GM21576 (cell line): ENCODE measurements around the gene PNCK.
"Not testable (repeated sequence)": the region's sequence is repeated elsewhere in the genome, so short reads cannot be mapped to it uniquely, and the experiment has no call there.

Experiments
- ATAC-seq: cut with Tn5 transposase; IDR thresholded peaks from one replicate; pipeline ENCODE4 v1.9.1; 2021; ENCODE audit warnings: mild to moderate bottlenecking, moderate library complexity; ENCODE audit not compliant: unreplicated experiment

The PNCK gene

GRCh38 chrX:153699210-153699783, 25.7 kb upstream of the PNCK start:
- not testable (repeated sequence) for ATAC-seq

DNA sequence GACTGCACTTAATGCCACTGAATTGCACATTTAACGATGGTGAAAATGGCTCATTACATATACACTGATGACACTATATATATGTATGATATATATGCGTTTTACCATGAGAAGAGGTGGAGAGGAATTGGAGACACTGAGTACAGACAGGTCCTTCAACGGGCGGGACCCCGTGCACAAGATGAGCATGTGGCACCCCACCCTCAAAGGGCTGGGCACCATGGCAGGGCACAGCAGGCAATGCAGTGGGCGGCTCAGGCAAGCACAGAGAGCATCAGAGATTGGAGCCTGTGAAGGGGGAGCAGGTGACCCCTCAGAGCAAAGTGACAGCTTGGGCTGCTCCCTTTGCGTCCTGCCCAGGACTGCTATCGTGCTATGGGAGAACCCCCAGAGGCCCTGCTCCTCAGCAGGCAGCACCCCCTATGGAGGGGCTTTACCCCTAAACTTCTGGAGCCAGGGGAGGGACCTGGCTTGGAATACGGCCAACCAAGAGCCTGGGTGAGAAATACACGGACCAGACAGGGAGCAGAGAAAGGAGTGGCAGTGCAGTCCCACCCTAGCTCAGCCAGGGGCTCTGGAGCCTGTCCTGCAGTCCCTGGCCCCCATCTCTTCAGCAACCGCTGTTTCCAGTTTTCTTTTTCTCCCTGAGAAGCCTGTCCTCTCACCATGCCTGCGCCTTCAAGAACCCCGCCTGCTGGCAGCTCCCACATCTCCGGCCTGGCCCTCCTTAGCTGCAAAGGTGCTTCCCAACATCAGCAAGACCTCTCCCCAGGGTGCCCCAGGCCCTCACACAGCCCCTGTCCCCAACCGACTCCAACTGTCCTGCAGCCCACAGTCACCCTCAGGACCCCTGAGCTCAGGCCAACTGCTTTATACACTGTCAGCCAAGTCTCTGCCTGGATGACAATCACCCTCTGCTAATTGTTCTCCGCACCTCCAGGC, 24.6 kb upstream of the PNCK start:
- no peak for ATAC-seq

- not testable (repeated sequence) for ATAC-seq
These were observed 23.5 kb upstream of the PNCK start for GRCh38 chrX:153696986-153697722.

DNA sequence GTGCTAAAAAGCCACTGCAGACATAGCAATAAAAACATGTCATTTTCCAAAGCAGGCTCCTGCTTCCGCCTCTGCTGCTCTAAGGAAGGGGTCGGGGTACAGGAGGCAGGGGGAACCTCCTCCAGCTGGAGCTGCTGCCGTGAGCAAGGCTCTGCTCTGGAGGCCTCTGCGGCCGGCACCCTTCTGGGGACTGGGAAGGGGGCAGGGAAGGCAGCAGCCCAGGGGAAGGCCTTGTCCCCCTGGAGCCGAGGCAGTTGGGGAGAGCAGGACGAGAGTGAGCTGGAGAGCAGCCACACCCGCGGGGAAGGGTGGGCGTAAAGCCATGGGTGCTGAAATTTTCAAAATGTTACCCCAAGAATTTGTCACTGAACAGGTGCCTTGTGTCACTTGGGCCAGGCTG, 22.9 kb upstream of the PNCK start:
- not testable (repeated sequence) for ATAC-seq

DNA sequence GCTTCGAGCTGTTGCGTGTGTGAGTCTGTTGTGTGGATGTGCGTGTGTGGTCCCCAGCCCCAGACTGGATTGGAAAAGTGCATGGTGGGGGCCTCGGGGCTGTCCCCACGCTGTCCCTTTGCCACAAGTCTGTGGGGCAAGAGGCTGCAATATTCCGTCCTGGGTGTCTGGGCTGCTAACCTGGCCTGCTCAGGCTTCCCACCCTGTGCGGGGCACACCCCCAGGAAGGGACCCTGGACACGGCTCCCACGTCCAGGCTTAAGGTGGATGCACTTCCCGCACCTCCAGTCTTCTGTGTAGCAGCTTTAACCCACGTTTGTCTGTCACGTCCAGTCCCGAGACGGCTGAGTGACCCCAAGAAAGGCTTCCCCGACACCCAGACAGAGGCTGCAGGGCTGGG, 22.5 kb upstream of the PNCK start:
- ATAC-seq = no peak

DNA sequence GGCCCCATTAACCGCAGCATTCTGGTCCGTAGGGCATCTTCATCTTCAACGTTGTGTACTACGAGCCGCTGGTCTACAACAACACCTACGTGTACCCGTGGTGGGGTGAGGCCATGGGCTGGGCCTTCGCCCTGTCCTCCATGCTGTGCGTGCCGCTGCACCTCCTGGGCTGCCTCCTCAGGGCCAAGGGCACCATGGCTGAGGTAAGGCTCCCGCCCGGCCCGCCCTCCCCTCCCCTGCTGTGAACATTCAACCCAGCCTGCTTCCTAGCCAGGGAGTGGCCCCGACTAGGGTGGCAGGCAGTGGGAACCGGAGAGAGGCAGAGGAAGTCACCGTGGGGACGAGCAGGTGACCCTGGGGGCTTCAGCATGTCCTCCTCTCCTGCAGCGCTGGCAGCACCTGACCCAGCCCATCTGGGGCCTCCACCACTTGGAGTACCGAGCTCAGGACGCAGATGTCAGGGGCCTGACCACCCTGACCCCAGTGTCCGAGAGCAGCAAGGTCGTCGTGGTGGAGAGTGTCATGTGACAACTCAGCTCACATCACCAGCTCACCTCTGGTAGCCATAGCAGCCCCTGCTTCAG, 21.2 kb upstream of the PNCK start:
- no peak for ATAC-seq

DNA sequence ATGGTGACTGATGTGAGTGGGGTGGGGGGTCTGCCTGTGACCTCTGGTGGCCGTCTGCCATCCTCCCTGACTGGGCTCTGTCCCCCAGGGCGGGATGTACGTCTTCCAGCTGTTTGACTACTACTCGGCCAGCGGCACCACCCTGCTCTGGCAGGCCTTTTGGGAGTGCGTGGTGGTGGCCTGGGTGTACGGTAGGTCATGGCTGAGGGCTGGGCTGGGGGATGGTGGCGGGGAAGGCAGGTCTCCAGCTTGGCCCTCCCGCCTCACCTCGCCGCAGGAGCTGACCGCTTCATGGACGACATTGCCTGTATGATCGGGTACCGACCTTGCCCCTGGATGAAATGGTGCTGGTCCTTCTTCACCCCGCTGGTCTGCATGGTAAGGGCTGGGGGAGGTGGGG, 20.6 kb upstream of the PNCK start:
- not testable (repeated sequence) for ATAC-seq

DNA sequence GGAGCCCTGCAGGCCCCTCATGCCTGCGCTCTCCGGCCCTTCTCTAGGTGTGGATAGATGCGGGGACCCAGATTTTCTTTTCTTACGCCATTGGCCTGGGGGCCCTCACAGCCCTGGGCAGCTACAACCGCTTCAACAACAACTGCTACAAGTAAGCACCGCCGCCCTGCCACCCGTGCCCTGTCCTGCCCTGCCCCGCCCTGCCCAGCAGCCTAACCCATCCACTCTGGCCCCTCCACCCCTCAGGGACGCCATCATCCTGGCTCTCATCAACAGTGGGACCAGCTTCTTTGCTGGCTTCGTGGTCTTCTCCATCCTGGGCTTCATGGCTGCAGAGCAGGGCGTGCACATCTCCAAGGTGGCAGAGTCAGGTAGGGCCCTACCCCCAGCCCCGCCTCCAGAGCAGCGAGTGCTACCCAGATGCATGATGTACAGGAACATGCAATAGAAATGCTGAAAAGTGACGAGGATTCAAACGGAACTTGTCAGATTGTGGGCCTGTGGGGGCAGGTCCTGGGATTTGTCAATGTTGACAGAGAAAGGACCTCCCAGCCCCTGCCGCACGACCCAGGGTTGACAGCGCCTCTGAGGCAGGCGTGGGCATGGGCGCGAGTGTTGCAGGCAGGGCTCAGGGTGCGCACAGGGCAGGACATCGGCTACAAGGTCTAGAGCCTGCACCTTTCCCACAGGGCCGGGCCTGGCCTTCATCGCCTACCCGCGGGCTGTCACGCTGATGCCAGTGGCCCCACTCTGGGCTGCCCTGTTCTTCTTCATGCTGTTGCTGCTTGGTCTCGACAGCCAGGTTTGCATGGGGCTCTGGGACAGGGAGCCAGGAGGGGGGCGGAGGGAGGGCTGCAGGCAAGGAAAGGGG, 19.8 kb upstream of the PNCK start:
- no peak for ATAC-seq

DNA sequence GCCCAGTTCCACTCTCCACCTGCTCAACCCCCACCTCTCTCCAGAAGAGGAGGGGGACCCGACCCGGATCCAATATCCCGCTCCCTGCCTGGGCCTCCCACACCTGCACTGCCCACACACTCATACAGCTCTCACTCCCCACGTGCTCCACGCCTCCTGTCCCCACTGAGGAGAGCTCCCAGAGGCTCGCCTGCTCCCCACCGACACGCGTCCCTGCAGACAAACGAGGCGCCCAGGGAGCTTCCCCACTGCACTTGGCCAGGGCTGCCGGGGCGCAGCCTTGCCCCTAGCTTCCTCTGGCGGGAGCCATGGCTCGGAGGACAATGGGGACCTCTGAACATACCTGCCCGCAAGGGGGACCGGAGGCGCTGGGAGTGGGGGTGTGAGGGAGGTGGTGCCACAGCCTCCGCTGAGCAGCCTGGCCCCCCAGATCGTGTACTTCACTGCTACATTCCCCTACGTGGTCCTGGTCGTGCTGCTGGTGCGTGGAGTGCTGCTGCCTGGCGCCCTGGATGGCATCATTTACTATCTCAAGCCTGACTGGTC, 19.1 kb upstream of the PNCK start:
- ATAC-seq = no peak

DNA sequence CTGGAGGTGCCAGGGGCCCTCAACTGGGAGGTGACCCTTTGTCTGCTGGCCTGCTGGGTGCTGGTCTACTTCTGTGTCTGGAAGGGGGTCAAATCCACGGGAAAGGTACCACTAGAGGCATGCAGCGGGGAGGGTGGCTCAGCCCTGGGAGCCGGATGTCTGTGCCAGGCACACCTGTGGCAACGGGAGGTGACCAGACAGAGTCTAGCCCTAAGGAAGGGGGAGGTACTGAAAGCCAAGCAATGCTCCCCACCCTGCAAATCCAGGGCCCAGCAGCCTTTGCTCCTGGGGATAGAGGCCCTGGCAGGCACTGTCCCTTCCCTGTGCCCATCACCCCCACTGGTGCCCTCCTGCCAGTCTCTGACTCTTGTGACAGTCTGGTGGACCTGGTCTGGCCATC, 18.4 kb upstream of the PNCK start:
- no peak for ATAC-seq

- ATAC-seq = not testable (repeated sequence)
These were observed 17.6 kb upstream of the PNCK start for GRCh38 chrX:153691032-153691827.

GRCh38 chrX:153690466-153690865, 16.9 kb upstream of the PNCK start:
- ATAC-seq = no peak

GRCh38 chrX:153689654-153690465, 16.2 kb upstream of the PNCK start:
- ATAC-seq = no peak

DNA sequence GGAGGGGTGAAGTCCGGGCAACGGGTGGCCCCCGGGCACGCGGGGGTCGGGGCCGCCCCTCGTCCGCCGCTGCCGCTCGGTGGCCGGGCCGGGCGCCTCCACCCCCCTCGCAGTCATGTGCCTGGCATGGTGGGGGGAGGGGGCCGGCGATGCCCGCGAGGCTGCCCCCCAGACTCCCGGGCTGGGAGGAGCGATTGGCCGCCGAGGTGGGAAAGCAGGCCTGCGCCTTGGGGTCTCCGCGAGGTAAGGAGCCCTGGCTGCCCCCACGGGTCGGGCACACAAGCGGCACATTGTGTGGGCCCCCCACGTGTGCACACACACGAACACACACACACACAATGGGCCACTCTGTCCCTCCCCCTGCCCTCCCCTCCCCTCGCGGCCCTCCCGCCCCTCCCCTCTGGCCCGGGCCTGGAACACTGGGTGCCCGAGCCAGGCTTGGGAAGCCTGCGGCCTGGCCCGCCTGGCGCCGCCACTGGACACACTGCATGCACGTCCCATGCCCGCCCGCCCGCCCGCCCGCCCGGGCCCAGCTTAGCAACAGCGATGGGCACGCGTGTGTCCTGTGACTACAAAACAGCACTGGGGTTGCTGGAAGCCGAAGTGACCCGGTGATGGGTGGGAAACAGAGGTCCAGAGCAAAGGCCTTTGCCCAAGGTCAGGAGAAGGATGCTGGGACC, 15.4 kb upstream of the PNCK start:
- no peak for ATAC-seq

DNA sequence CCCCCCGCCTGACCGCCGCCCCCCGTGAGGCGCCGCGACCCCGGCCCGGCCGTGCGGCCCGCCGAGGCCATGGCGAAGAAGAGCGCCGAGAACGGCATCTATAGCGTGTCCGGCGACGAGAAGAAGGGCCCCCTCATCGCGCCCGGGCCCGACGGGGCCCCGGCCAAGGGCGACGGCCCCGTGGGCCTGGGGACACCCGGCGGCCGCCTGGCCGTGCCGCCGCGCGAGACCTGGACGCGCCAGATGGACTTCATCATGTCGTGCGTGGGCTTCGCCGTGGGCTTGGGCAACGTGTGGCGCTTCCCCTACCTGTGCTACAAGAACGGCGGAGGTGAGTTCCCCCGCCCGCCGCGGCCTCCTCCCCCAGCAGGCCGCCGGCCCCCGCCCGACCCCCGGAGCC, 14.9 kb upstream of the PNCK start:
- ATAC-seq = no peak

GRCh38 chrX:153688071-153688470, 14.5 kb upstream of the PNCK start:
- no peak for ATAC-seq

DNA sequence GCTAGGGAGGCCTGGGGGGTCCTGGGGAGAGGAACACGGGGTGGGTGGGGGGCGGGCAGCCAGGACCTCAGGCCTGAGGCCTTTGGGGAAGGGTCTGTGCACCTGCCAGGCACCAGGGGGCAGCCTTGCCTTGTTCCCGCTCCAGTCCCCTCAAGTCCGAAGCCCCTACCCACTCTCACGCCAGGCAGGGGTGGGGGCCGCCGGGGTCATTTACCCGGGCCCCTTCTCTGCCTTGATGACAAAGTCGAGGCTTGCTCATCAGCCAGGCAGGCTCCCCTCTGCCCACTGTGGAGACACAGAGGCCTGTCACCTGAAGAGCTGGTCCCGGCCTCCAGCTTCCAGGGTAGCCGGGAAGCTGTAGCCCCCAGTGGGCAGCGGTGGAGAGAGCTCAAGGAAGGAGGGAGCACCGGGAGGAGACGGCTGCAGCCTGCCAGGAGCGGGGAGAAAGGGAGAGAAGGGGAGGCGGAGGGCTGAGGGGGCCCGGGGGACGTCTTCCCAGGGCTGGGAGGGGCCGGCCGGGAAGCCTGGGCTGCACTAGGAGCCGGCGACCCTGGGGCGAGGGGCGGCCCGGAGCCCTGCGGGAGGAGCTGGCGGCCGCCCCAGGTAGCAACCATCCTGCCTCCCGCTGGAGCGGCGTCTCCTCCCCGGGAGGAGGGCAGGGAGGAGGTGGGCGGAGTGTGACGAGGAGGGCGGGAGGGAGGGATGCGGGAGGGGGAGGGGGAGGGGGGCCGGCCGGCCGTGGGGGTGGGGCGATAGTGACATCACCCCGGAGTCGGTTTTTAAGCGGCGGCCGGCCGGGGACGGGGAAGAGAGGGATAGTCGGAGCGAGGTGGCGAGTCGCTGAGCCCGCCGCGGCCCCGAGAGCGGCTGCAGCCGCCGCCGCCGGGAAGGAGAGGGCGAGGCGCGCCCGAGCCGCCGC, 13.8 kb upstream of the PNCK start, which contains the start of gene SLC6A8:
SLC6A8 (plus strand) TSS at position 806 of the 919 bp plus-strand sequence. CDS start 649 bp downstream, outside the sequence.
- ATAC-seq = no peak
